PC-9 (cell line): Measurements from ENCODE around the gene MED26. TPM values are rescaled to one million over a fixed set of nuclear protein-coding genes. Genes with fewer than 3 reads are reported as not detected.
"Not testable (repeated sequence)": the region's sequence is repeated elsewhere in the genome, so short reads cannot be mapped to it uniquely, and the experiment has no call there.

Experiments
- Bru-seq: library from RNA; stranded (reverse); fragments of 400-500 nt; gene quantifications from one replicate; lab custom pipeline; 2021; lab: Mats Ljungman, UMichigan
- BruChase-seq, 2 experiments: library from RNA; stranded (reverse); fragments of 400-500 nt; gene quantifications; one replicate each; lab custom pipeline; 2021; lab: Mats Ljungman, UMichigan
- BruUV-seq: library from RNA; stranded (reverse); fragments of 400-500 nt; replicated peaks from 2 replicates; lab custom pipeline; 2021; lab: Mats Ljungman, UMichigan
- CTCF ChIA-PET: fragments of 300-600 bp; sonication (Branson Sonifier 250); formaldehyde crosslinking; loops from one replicate; lab custom pipeline; 2022; ENCODE audit warnings: antibody characterized with exemption; lab: Charles Lee
- POLR2A ChIA-PET: fragments of 300-600 bp; sonication (Branson Sonifier 250); formaldehyde crosslinking; loops from one replicate; lab custom pipeline; 2022; ENCODE audit warnings: antibody characterized with exemption; ENCODE audit not compliant: unreplicated experiment; lab: Charles Lee
- DNase-seq, 2 experiments: peaks; one replicate each; pipeline versions ENCODE4 v3.0.0 to v3.0.0-alpha.2; 2015 to 2022; ENCODE audit warnings: mixed read lengths in 1 of 2
- H2AFZ ChIP-seq: fragments of 200-600 bp; sonication (generic); 2 replicates; pipeline ENCODE4 v1.8.1; 2017; ENCODE audit warnings: antibody characterized with exemption
- H3F3A ChIP-seq: fragments of 200-600 bp; sonication (generic); 2 replicates; pipeline ENCODE4 v1.8.1; 2017; ENCODE audit warnings: antibody characterized with exemption, mild to moderate bottlenecking, low read depth; ENCODE audit not compliant: insufficient read depth
- H3K27ac ChIP-seq: fragments of 200-600 bp; sonication (generic); 2 replicates; pipeline ENCODE4 v1.6.1; 2016; ENCODE audit warnings: mixed run types
- H3K27me3 ChIP-seq: fragments of 200-600 bp; sonication (generic); 2 replicates; pipeline ENCODE4 v1.6.1; 2016; ENCODE audit warnings: low read depth, mixed run types; ENCODE audit not compliant: insufficient read depth
- H3K36me3 ChIP-seq: fragments of 200-600 bp; sonication (generic); 2 replicates; pipeline ENCODE4 v1.6.1; 2016; ENCODE audit warnings: low read depth, mixed run types
- H3K4me1 ChIP-seq: fragments of 200-600 bp; sonication (generic); replicated peaks from 2 replicates; pipeline ENCODE4 v1.6.1; 2016; ENCODE audit warnings: mixed run types; ENCODE audit not compliant: insufficient read depth
- H3K4me2 ChIP-seq: fragments of 200-600 bp; sonication (generic); 2 replicates; pipeline ENCODE4 v1.6.1; 2017; ENCODE audit warnings: mixed run types
- H3K4me3 ChIP-seq: fragments of 200-600 bp; sonication (generic); 2 replicates; pipeline ENCODE4 v1.6.1; 2016; ENCODE audit warnings: mixed run types
- H3K79me2 ChIP-seq: fragments of 200-600 bp; sonication (generic); 2 replicates; pipeline ENCODE4 v1.6.1; 2017; ENCODE audit warnings: low read depth, mixed run types
- H3K9me2 ChIP-seq: fragments of 200-600 bp; sonication (generic); 2 replicates; pipeline ENCODE4 v1.8.1; 2017; ENCODE audit warnings: mild to moderate bottlenecking; ENCODE audit not compliant: insufficient read depth
- H3K9me3 ChIP-seq: fragments of 200-600 bp; sonication (generic); 2 replicates; pipeline ENCODE4 v1.8.1; 2016; ENCODE audit warnings: low read depth; ENCODE audit not compliant: insufficient read depth
- H4K20me1 ChIP-seq: fragments of 200-600 bp; sonication (generic); 2 replicates; pipeline ENCODE4 v1.8.1; 2017; ENCODE audit not compliant: insufficient read depth
- EZH2 ChIP-seq: fragments of 200-600 bp; sonication (generic); IDR thresholded peaks from 2 replicates; pipeline ENCODE4 v1.8.0; 2017; ENCODE audit warnings: antibody characterized with exemption, low read depth
- intact Hi-C: fragments of 100-400 bp; cut with micrococcal nuclease; formaldehyde crosslinking; loops from one replicate; pipeline ENCODE4 v1.10.0; 2022; ENCODE audit not compliant: unreplicated experiment
- long read RNA-seq: library from polyadenylated mRNA; stranded (forward); transcript quantifications from one replicate; pipeline ENCODE4 v2.0.0, GENCODE V29; 2022
- total RNA-seq: library from RNA; stranded (reverse); gene quantifications from 2 replicates; pipeline ENCODE4 v1.2.3, GENCODE V29; 2021
- TF ChIP-seq, protein P1 (sequence below): fragments of 200-600 bp; sonication (generic); conservative IDR thresholded peaks from 2 replicates; pipeline ENCODE4 v1.6.1; 2017; ENCODE audit warnings: mixed run types, antibody characterized with exemption, mild to moderate bottlenecking, moderate library complexity

Gene MED26
- total RNA-seq (11.9 and 13.0 TPM in 2 replicates), Bru-seq, nascent RNA (percentile 67 among the genes with signal in this experiment), BruChase-seq, experiment 1, labeled RNA remaining after a 2-hour chase (percentile 86 among the genes with signal in this experiment), BruChase-seq, experiment 2, labeled RNA remaining after a 6-hour chase (percentile 54 among the genes with signal in this experiment)
- long read RNA-seq, partial matches to known transcripts, result 0 of 2 reads
- long read RNA-seq, other reads (novel, unspliced or antisense), result 0 of 2 reads

GRCh38 chr19:16628183-16628983 lies at the start of gene MED26:
MED26 (minus strand) TSS chr19:16628204; CDS start chr19:16627943, 261 bp downstream.
- ChIA-PET POLR2A (interaction anchor here (0.5 to 0.7 kb wide), 2 partner anchors 13 to 106 kb away, joined by 3 to 4 read pairs; no protein-coding TSS in a partner anchor), CTCF (no interaction called here)
- peaks cover 10% of the 10 kb centered on the region; the same call in 1 of the 2 replicates for H3K36me3 ChIP-seq
- TSS peak; percentile 77 for BruUV-seq
- DNase-seq, result peak; percentile 77 to 93
- intact Hi-C loops, result loop anchor here (1.0 kb wide), 1 partner anchor 58 kb away; no protein-coding TSS in a partner anchor
- H3K9me3 ChIP-seq, result no peaks in the 10 kb centered on the region
- no peaks in the 10 kb centered on the region for H3K27me3 ChIP-seq
- peaks cover 24% of the 10 kb centered on the region for H3F3A ChIP-seq
- H3K4me2 ChIP-seq, result peak within 1 kb of the TSS; percentile 97
- H3K4me1 ChIP-seq, result peaks cover 20% of the 10 kb centered on the region
- TF ChIP-seq, protein P1, sequence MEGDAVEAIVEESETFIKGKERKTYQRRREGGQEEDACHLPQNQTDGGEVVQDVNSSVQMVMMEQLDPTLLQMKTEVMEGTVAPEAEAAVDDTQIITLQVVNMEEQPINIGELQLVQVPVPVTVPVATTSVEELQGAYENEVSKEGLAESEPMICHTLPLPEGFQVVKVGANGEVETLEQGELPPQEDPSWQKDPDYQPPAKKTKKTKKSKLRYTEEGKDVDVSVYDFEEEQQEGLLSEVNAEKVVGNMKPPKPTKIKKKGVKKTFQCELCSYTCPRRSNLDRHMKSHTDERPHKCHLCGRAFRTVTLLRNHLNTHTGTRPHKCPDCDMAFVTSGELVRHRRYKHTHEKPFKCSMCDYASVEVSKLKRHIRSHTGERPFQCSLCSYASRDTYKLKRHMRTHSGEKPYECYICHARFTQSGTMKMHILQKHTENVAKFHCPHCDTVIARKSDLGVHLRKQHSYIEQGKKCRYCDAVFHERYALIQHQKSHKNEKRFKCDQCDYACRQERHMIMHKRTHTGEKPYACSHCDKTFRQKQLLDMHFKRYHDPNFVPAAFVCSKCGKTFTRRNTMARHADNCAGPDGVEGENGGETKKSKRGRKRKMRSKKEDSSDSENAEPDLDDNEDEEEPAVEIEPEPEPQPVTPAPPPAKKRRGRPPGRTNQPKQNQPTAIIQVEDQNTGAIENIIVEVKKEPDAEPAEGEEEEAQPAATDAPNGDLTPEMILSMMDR, result no peak
- no peak for TF ChIP-seq EZH2
- H3K4me3 ChIP-seq, result peak within 1 kb of the TSS; percentile 99
- peak within 1 kb of the TSS; percentile 99 for H2AFZ ChIP-seq
- H3K9me2 ChIP-seq, result no peaks in the 10 kb centered on the region
- H3K27ac ChIP-seq, result peak within 1 kb of the TSS; percentile 53
- peaks cover 51% of the 10 kb centered on the region for H3K79me2 ChIP-seq
- H4K20me1 ChIP-seq, result peaks cover 44% of the 10 kb centered on the region

DNA sequence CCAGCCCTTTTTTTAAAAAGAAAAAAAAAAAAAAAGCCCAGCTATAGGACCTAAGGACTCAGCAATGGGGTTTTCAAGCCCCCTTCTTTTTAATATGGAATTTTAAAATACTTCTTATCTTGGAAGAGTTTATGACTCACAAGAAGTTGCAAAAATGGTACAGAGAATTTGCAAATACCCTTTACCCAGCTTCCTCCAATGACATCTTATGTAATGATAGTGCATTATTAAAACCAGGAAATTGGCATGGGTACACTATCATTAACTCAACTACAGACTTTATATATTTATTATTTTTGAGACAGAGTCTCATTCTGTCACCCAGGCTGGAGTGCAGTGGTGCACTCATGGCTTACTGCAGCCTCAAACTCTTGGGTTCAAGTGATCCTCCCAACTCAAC lies 49.1 kb upstream of the MED26 start:
- peaks cover 8% of the 10 kb centered on the region; the same call in 1 of the 2 replicates for H3F3A ChIP-seq
- ChIA-PET CTCF (interaction anchor here (0.7 kb wide), 2 partner anchors 102 to 573 kb away, joined by 6 to 15 read pairs; no protein-coding TSS in a partner anchor), POLR2A (interaction anchor here (0.6 kb wide), 2 partner anchors 11 to 29 kb away, joined by 4 to 7 read pairs; no protein-coding TSS in a partner anchor)
- no peaks in the 10 kb centered on the region for H4K20me1 ChIP-seq
- H3K79me2 ChIP-seq, result no peaks in the 10 kb centered on the region
- no peaks in the 10 kb centered on the region for H3K36me3 ChIP-seq
- intact Hi-C loops, result no loop called here
- peaks cover 13% of the 10 kb centered on the region for H3K4me1 ChIP-seq
- H3K9me2 ChIP-seq, result no peaks in the 10 kb centered on the region
- BruUV-seq, result no TSS peak
- no peak overlapping the region for H2AFZ ChIP-seq
- DNase-seq, result peak in 1 of 2 experiments; percentile 68
- no peak overlapping the region for H3K27ac ChIP-seq
- no peak for TF ChIP-seq EZH2
- TF ChIP-seq, protein P1, result no peak
- H3K27me3 ChIP-seq, result no peaks in the 10 kb centered on the region
- no peaks in the 10 kb centered on the region for H3K9me3 ChIP-seq
- H3K4me2 ChIP-seq, result no peak overlapping the region
- H3K4me3 ChIP-seq, result no peak overlapping the region

DNA sequence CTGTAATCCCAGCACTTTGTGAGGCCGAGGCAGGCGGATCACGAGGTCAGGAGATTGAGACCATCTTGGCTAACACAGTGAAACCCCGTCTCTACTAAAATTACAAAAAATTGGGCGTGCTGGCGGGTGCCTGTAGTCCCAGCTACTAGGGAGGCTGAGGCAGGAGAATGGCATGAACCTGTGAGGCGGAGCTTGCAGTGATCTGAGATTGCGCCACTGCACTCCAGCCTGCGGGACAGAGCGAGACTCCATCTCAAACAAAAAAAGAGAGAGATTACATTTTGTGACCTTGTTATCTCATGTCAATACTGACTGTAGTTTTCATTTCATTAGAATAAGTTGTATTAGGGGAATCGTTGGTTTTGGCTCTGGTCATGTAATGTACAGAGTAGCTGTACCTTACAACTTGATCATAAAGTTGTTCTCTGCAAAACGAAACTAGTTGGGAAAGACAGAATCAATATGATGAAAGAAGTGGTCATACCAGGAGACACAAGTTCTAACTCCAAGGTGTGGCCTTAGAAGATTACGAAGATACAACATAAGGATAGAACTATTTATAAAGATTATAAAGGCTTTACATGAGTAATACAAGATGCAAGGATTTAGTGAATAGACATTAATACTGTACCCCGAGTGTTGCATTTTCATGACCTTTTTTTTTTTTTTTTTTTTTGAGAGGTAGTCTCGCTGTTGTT lies 48.2 kb upstream of the MED26 start:
- CTCF ChIA-PET, result interaction anchor here (0.7 kb wide), 1 partner anchor 103 kb away, joined by 15 read pairs; no protein-coding TSS in a partner anchor

DNA sequence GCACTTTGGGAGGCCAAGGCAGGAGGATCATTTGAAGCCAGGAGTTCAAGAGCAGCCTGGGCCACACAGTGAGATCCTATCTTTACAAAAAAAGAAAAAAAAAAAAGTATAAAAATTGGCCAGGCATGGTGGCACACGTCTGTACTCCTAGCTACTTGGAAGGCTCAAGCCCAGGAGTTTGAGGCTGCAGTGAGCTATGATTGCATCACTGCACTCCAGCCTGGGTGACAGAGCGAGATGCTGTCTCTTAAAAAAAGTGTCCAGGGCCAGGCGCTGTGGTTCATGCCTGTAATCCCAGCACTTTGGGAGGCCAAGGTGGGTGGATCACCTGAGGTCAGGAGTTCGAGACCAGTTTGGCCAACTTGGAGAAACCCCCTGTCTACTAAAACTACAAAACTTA lies 45.8 kb upstream of the MED26 start:
- POLR2A ChIA-PET, result interaction anchor here (0.7 kb wide), 1 partner anchor 112 kb away, joined by 21 read pairs; no protein-coding TSS in a partner anchor
- H3K9me3 ChIP-seq, H3K79me2 ChIP-seq, H3K36me3 ChIP-seq, DNase-seq, H2AFZ ChIP-seq, CTCF ChIA-PET, BruUV-seq, H4K20me1 ChIP-seq, intact Hi-C loops, H3K4me2 ChIP-seq, H3F3A ChIP-seq, H3K27ac ChIP-seq, H3K4me3 ChIP-seq, H3K27me3 ChIP-seq, H3K9me2 ChIP-seq: not testable (repeated sequence)
- peaks cover 13% of the 10 kb centered on the region for H3K4me1 ChIP-seq

More for the DNA sequence above, 48.2 kb upstream of the MED26 start:
- no peaks in the 10 kb centered on the region for H3K27me3 ChIP-seq
- H4K20me1 ChIP-seq, result no peaks in the 10 kb centered on the region
- no peaks in the 10 kb centered on the region for H3K9me2 ChIP-seq
- POLR2A ChIA-PET, result no interaction called here
- H2AFZ ChIP-seq, result no peak overlapping the region
- no peak for DNase-seq
- H3K36me3 ChIP-seq, result no peaks in the 10 kb centered on the region
- intact Hi-C loops, result no loop called here
- no peak overlapping the region for H3K4me2 ChIP-seq
- no peaks in the 10 kb centered on the region for H3K9me3 ChIP-seq
- H3K4me1 ChIP-seq, result peaks cover 13% of the 10 kb centered on the region
- no peak overlapping the region for H3K27ac ChIP-seq
- no peak overlapping the region for H3K4me3 ChIP-seq
- H3K79me2 ChIP-seq, result no peaks in the 10 kb centered on the region
- H3F3A ChIP-seq, result peaks cover 8% of the 10 kb centered on the region; the same call in 1 of the 2 replicates
- BruUV-seq, result no TSS peak
- TF ChIP-seq EZH2, result no peak
- TF ChIP-seq, protein P1, result no peak
